Heart left ventricle (tissue), 16 donors: ENCODE data around the gene OPRL1. TPM values are rescaled to one million over a fixed set of nuclear protein-coding genes. Genes with fewer than 3 reads are reported as not detected.
"Not testable (repeated sequence)": the region's sequence is repeated elsewhere in the genome, so short reads cannot be mapped to it uniquely, and the experiment has no call there.

Experiments used
- ATAC-seq, 4 donors: fragments of 200-7000 bp; cut with Tn5 transposase; one replicate each; pipeline ENCODE4 v1.9.1; 2020 to 2022; ENCODE audit warnings: moderate library complexity in 4 of 4, mild to moderate bottlenecking in 3 of 4, moderate number of reproducible peaks in 1 of 4
- DNase-seq, 5 donors: peaks; one replicate each; pipeline ENCODE4 v3.0.0-alpha.2; 2020
- H3K27ac ChIP-seq, 12 donors: fragments of 200-600 bp; sonication (generic) in 4 of 12; one replicate each; pipeline versions ENCODE4 v1.5.0 to v1.8.0; 2016 to 2022; ENCODE audit warnings: mild to moderate bottlenecking in 2 of 12
- H3K27me3 ChIP-seq, 9 donors: fragments of 200-600 bp; sonication (generic) in 2 of 9; one replicate each; pipeline versions ENCODE4 v1.5.1 to v1.8.0; 2016 to 2022; ENCODE audit warnings: mild to moderate bottlenecking in 3 of 9
- H3K36me3 ChIP-seq, 9 donors: fragments of 200-600 bp; sonication (generic) in 2 of 9; one replicate each; pipeline versions ENCODE4 v1.5.0 to v1.8.0; 2018 to 2022; ENCODE audit warnings: mild to moderate bottlenecking in 2 of 9
- H3K4me1 ChIP-seq, 12 donors: fragments of 200-600 bp; sonication (generic) in 4 of 12; one replicate each; pipeline versions ENCODE4 v1.5.0 to v1.8.0; 2016 to 2022; ENCODE audit warnings: mild to moderate bottlenecking in 3 of 12
- H3K4me3 ChIP-seq, 12 donors: fragments of 200-600 bp; sonication (generic) in 4 of 12; one replicate each; pipeline versions ENCODE4 v1.5.0 to v1.8.0; 2017 to 2022; ENCODE audit warnings: mild to moderate bottlenecking in 9 of 12, moderate library complexity in 4 of 12
- H3K9me3 ChIP-seq, 12 donors: fragments of 200-600 bp; sonication (generic) in 4 of 12; one replicate each; pipeline versions ENCODE4 v1.5.0 to v1.8.0; 2016 to 2022; ENCODE audit warnings: mild to moderate bottlenecking in 1 of 12
- POLR2A ChIP-seq, 2 donors: fragments of 450-650 bp; IDR thresholded peaks; one replicate each; pipeline ENCODE4 v1.6.1; 2017; ENCODE audit warnings: antibody characterized with exemption in 2 of 2, mild to moderate bottlenecking in 2 of 2, moderate library complexity in 2 of 2
- WGBS, 4 donors: extraction: QIAGEN DNeasy Blood & Tissue Kit in 2 of 4; methylation state at CpG; one replicate each; pipeline versions ENCODE4 v1.1.5 to v1.1.7; 2013 to 2018; 5-methylcytosine and 5-hydroxymethylcytosine counted together
- intact Hi-C, 10 donors: fragments of 100-400 bp; cut with DNase I; formaldehyde crosslinking; loops; one replicate each; pipeline versions ENCODE4 v1.11.1 to v1.14.2; 2022
- polyA plus RNA-seq, 2 donors: library from polyadenylated mRNA; stranded (reverse); fragments of 200-250 nt; gene quantifications; one replicate each; pipeline ENCODE4 v1.2.3, GENCODE V29; 2013
- total RNA-seq, 9 donors: library from RNA; depleted of rRNA in 2 of 9; stranded (reverse); fragments of >200 nt in 2 of 9; fragmentation: NEBNext Ultra II Directional in 3 of 9; extraction: Animal tissue kit (Norgen Biotek cat#: 25700) in 3 of 9; gene quantifications; one replicate each; pipeline versions ENCODE4 v1.1.0 to v1.2.4, GENCODE V29; 2016 to 2023
- TF ChIP-seq, protein P1 (sequence below), 12 donors: fragments of 200-600 bp; sonication (generic) in 4 of 12; IDR thresholded peaks; one replicate each; pipeline versions ENCODE4 v1.5.0 to v1.8.0; 2018 to 2022; ENCODE audit warnings: antibody characterized with exemption in 12 of 12, mild to moderate bottlenecking in 5 of 12
- donor health status: ischemic (EF 13 %, LVEDD 7.1; RV severe dilation, severe dysfunction).
- donor health status: healthy with polysubstance abuse.
- donor health status: DM: no; HTN: yes; CAD: no.
- donor health status: DM: no; HTN: no; CAD: no.
- donor health status: ischemic (EF 25% LVEDD 6.9; RV normal size, moderate dysfunction).
- donor health status: ischemic (EF 25% LVEDD 5.7; RV mildly dilated, moderate dysfunction).
- donor health status: healthy.
- donor health status: DM: yes; HTN: yes; CAD: no.
- donor health status: ischemic (EF 35%, LVEDD 5.7; RV mildly dilated, moderate dysfunction).
- donor health status: nonischemic (EF 11% LVEDD 7.7; RV severe dilation, severe dysfunction).
- donor health status: DM: yes; HTN: yes; CAD: no.
- donor health status: PGD.
- donor health status: ischemic (EF 29% LVEDD 5.4; RV normal size, mild dysfunction).
- donor health status: nonischemic (EF 23%, LVEDD 6.1; RV moderate dilation, normal function).

Gene OPRL1
- total and polyA plus RNA-seq, 11 donors: 0.18 to 1.9 (median 0.54) TPM

DNA sequence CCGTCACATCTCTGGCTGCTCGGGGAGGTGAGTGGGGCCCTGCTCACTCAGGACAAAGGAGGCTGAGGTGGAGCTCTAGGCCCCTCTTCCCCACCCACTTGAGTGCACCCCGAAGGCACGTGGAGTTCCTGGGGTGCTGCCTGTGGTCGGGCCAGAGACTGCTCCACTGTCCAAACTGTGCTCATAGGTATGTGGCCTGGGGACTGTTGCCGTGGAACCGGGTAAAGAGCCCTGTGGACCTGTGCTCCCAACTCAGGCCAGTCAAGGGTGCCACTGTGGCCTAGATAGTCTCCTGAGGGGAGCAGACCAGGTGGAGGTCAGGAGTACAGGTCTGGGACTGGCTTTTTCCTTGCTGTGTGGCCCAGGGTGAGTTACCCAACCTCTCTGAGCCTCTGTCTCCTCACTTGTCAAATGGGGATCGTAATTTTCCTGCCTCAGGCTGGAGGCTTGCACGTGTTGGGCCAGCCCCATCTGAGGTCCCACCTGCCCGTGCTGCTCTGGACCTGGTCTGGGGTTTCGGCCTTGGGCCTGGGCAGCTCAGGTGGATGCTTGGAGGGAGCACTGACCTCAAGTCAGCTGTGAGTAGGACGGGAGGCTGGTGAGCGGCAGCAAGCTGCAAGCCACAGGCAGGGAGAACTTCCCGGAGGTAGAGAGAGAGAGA, 39.9 kb downstream of the OPRL1 start:
- Histone ChIP-seq H3K4me1 (peaks cover 0 to 9% (median 0%) of the 10 kb centered on the region in 12 donors), H3K9me3 (no peaks in the 10 kb centered on the region), H3K36me3 (no peaks in the 10 kb centered on the region), H3K4me3 (peak overlapping the region in 3 of 12 donors; percentile 30 to 41 (median 40)), H3K27ac (no peak overlapping the region), H3K27me3 (peaks cover 0 to 31% (median 14%) of the 10 kb centered on the region in 9 donors)
- WGBS, 4 donors: 43 to 81% (median 66%) methylated on average over 4 to 14 of the region's 14 CpGs
- TF ChIP-seq, protein P1, sequence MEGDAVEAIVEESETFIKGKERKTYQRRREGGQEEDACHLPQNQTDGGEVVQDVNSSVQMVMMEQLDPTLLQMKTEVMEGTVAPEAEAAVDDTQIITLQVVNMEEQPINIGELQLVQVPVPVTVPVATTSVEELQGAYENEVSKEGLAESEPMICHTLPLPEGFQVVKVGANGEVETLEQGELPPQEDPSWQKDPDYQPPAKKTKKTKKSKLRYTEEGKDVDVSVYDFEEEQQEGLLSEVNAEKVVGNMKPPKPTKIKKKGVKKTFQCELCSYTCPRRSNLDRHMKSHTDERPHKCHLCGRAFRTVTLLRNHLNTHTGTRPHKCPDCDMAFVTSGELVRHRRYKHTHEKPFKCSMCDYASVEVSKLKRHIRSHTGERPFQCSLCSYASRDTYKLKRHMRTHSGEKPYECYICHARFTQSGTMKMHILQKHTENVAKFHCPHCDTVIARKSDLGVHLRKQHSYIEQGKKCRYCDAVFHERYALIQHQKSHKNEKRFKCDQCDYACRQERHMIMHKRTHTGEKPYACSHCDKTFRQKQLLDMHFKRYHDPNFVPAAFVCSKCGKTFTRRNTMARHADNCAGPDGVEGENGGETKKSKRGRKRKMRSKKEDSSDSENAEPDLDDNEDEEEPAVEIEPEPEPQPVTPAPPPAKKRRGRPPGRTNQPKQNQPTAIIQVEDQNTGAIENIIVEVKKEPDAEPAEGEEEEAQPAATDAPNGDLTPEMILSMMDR (IDR thresholded peaks at IDR 0.05): no peak
- no peak for TF ChIP-seq POLR2A (IDR thresholded peaks at IDR 0.05)
- ATAC-seq (peak in 3 of 4 donors; percentile 25 to 40 (median 29)), DNase-seq (peak in 4 of 5 donors; percentile 15 to 42 (median 18))
- intact Hi-C loops: loop anchor here in 9 of 10 donors (1.0 to 10.0 kb wide), 14 partner anchors 33 to 585 kb away; partner anchors contain the start of genes C20orf204 (in 6 of the 9), OPRL1 (in 3 of the 9), LKAAEAR1 (in 2 of the 9) and PRPF6 (in 2 of the 9)

DNA sequence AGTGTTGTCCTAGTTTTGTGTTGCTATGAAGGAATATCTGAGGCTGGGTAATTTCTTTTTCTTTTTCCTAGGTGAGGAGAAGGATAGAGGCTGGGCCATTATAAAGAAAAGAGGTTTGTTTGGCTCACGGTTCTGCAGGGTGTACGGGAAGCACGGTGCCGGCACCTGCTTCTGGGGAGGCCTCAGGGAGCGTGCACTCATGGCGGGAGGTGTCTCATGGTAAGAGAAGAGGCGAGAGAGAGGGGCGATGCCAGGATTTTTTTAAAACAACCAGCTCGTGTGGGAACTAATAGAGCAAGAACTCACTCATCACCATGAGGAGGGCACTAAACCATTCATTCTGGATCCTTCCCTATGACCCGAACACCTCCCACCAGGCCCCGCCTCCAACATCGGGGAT, 41.7 kb downstream of the OPRL1 start:
- ATAC-seq (no peak), DNase-seq (peak in 4 of 5 donors; percentile 2 to 31 (median 6))
- Histone ChIP-seq H3K4me3 (no peak overlapping the region), H3K27ac (no peak overlapping the region), H3K36me3 (no peaks in the 10 kb centered on the region), H3K27me3 (peaks cover 0 to 34% (median 14%) of the 10 kb centered on the region in 9 donors), H3K9me3 (no peaks in the 10 kb centered on the region), H3K4me1 (peaks cover 0 to 9% (median 0%) of the 10 kb centered on the region in 12 donors)
- intact Hi-C loops: loop anchor here in 8 of 10 donors (2.0 to 10.0 kb wide), 12 partner anchors 34 to 587 kb away; partner anchors contain the start of genes C20orf204 (in 3 of the 8), OPRL1 (in 3 of the 8), LKAAEAR1 (in 2 of the 8) and PRPF6 (in 2 of the 8)
- WGBS, 4 donors: 78 to 86% (median 81%) methylated on average over 12 of the region's 12 CpGs
- no peak for TF ChIP-seq POLR2A (IDR thresholded peaks at IDR 0.05)
- TF ChIP-seq, protein P1 (IDR thresholded peaks at IDR 0.05): no peak

DNA sequence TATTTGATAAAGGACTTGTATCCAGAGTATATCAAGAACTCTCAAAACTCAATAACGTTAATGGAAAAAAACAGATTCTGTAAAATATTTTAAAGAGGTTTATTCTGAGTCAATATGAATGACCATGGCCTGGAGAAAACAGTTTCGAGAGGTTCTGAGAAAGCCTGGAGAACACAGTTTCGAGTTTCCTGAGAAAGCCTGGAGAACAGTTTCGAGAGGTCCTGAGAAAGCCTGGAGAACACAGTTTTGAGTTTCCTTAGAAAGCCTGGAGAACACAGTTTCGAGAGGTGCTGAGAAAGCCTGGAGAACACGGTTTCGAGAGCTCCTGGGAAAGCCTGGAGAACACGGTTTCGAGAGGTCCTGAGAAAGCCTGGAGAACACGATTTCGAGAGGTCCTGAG, 43.0 kb downstream of the OPRL1 start:
- H3K27ac ChIP-seq, ATAC-seq, H3K9me3 ChIP-seq, H3K4me1 ChIP-seq, H3K36me3 ChIP-seq, H3K4me3 ChIP-seq: not testable (repeated sequence)
- peak in 1 of 5 donors; percentile 12 for DNase-seq
- intact Hi-C loops: loop anchor here in 8 of 10 donors (2.0 to 10.0 kb wide), 10 partner anchors 36 to 588 kb away; partner anchors contain the start of genes C20orf204 (in 3 of the 8), LKAAEAR1 (in 2 of the 8), OPRL1 (in 2 of the 8) and PRPF6 (in 2 of the 8)
- 82 to 85% (median 85%) methylated on average over 11 of the region's 11 CpGs for WGBS, 4 donors
- H3K27me3 ChIP-seq: peaks cover 0 to 34% (median 15%) of the 10 kb centered on the region in 9 donors

DNA sequence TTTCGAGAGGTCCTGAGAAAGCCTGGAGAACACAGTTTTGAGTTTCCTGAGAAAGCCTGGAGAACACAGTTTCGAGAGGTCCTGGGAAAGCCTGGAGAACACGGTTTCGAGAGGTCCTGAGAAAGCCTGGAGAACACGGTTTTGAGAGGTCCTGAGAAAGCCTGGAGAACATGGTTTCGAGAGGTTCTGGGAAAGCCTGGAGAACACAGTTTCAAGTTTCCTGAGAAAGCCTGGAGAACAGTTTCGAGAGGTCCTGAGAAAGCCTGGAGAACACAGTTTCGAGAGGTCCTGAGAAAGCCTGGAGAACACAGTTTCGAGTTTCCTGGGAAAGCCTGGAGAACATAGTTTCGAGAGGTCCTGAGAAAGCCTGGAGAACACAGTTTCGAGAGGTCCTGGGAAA, 43.6 kb downstream of the OPRL1 start:
- H3K9me3 ChIP-seq, H3K27ac ChIP-seq, H3K36me3 ChIP-seq, H3K4me1 ChIP-seq, H3K4me3 ChIP-seq, ATAC-seq: not testable (repeated sequence)
- H3K27me3 ChIP-seq: peaks cover 0 to 36% (median 16%) of the 10 kb centered on the region in 9 donors
- 83 to 90% (median 86%) methylated on average over 11 of the region's 11 CpGs for WGBS, 4 donors
- intact Hi-C loops: loop anchor here in 8 of 10 donors (2.0 to 10.0 kb wide), 10 partner anchors 36 to 589 kb away; partner anchors contain the start of genes C20orf204 (in 3 of the 8), LKAAEAR1 (in 2 of the 8), OPRL1 (in 2 of the 8) and PRPF6 (in 2 of the 8)
- DNase-seq: peak in 1 of 5 donors; percentile 3
